Astrocyte (in vitro differentiated cells and primary cell): Measurements from ENCODE around the gene CSH2.

ENCODE experiments used
- EZH2 ChIP-seq: IDR thresholded peaks from 2 replicates; pipeline ENCODE4 v1.6.1; 2012; ENCODE audit warnings: mild to moderate bottlenecking, low read length, inconsistent platforms; ENCODE audit not compliant: insufficient read depth
- TF ChIP-seq, protein P1 (sequence below): IDR thresholded peaks from 2 replicates; pipeline ENCODE4 v1.5.1; 2011; ENCODE audit warnings: low read depth, mild to moderate bottlenecking, inconsistent platforms, low read length, moderate library complexity; ENCODE audit not compliant: insufficient read depth

GRCh38 chr17:63837962-63838600, 35.4 kb downstream of the CSH2 start:
- TF ChIP-seq, protein P1, sequence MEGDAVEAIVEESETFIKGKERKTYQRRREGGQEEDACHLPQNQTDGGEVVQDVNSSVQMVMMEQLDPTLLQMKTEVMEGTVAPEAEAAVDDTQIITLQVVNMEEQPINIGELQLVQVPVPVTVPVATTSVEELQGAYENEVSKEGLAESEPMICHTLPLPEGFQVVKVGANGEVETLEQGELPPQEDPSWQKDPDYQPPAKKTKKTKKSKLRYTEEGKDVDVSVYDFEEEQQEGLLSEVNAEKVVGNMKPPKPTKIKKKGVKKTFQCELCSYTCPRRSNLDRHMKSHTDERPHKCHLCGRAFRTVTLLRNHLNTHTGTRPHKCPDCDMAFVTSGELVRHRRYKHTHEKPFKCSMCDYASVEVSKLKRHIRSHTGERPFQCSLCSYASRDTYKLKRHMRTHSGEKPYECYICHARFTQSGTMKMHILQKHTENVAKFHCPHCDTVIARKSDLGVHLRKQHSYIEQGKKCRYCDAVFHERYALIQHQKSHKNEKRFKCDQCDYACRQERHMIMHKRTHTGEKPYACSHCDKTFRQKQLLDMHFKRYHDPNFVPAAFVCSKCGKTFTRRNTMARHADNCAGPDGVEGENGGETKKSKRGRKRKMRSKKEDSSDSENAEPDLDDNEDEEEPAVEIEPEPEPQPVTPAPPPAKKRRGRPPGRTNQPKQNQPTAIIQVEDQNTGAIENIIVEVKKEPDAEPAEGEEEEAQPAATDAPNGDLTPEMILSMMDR: no peak
- no peak for TF ChIP-seq EZH2
